ENCODE measurements around the gene E2F3.
"Not testable (repeated sequence)": the region's sequence is repeated elsewhere in the genome, so short reads cannot be mapped to it uniquely, and the experiment has no call there.

E2F3 gene

GRCh38 chr6:20511852-20512251, 110.2 kb downstream of the E2F3 start:
- no peak for ATAC-seq
- TF ChIP-seq ZC3H10 (CRISPR knock-in tag; IDR thresholded peaks at IDR 0.05) = no peak

GRCh38 chr6:20525208-20525607, 123.5 kb downstream of the E2F3 start:
- not testable (repeated sequence) for ATAC-seq

DNA sequence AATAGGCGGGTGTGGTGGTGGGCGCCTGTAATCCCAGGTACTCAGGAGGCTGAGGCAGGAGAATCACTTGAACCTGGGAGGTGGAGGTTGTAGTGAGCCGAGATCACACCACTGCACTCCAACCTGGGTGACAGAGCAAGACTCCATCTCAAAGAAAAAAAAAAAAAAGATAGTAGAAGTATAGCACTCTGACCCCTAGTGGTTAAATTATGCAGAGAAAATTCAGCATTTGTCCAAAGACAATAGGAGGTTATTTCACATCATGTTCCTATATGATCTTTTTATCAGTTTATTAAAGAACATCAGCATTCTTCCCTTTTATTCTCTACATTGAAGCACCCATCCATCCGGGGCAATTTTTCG, 127.4 kb downstream of the E2F3 start:
- peak; percentile 80 for ATAC-seq

DNA sequence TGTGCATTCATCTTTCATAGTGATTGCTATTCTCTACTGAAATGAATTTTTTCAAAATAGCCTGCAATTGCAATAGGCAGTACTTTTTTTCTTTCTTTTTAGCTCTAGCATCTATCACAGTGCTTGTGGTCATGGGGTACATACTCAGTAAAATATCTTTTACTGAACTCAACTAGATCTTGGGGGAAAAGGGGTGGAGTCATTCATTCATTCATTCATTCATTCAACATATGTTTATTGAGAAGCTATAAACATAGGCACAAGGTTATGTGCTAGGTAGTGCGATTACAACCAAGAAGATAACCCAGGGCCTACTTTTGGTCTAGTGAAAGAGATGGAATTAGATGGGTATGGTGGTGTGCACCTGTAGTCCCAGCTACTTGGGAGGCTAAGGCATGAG, 131.2 kb downstream of the E2F3 start:
- no peak for ATAC-seq
- TF ChIP-seq BACH2 (CRISPR knock-in tag; IDR thresholded peaks at IDR 0.05; ENCODE audit: borderline replicate concordance) (no peak), ZFP3 (CRISPR knock-in tag; IDR thresholded peaks at IDR 0.05) (no peak), OSR1 (CRISPR knock-in tag; IDR thresholded peaks at IDR 0.05) (no peak)

DNA sequence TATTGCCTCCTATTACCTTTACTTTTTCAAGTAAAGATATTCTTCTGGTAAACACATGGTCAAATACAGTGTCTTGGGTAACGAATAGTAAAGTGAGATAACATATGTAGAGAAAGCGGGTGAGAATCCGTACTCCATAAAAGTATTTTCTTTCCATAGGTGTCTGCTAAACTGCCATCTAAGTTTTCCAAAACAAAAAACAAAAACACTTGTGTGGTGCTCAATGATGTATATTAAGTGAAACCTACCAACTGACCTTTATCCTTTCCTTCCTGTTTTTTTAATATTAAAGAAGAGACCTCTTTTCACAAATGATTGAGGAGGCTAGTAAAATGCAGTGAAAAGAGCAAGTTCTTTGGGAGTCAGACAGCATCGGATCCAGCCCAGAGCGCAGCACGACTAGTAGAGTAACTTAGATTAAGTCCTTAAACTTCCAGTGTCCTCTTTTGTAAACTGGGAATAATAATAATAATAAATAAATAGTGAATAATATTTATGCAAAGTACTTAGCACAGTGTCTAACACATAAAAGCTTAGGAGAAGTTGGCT, 132.1 kb downstream of the E2F3 start:
- ATAC-seq = peak; percentile 21; the same call in 2 of the 3 replicates

GRCh38 chr6:20534295-20535262, 132.9 kb downstream of the E2F3 start, which contains the start of gene CDKAL1:
TSS of gene CDKAL1 (plus strand) at chr6:20534457. CDS start at chr6:20546351, 11,894 bp downstream.
- ATAC-seq = peak; percentile 93
- no peak for TF ChIP-seq OSR1 (CRISPR knock-in tag; IDR thresholded peaks at IDR 0.05)
- no peak for TF ChIP-seq SNAI2 (CRISPR knock-in tag; IDR thresholded peaks at IDR 0.05)
- TF ChIP-seq TSHZ2 (CRISPR knock-in tag; IDR thresholded peaks at IDR 0.05) = no peak
- TF ChIP-seq ESRRG (CRISPR knock-in tag; IDR thresholded peaks at IDR 0.05) = no peak
- TF ChIP-seq ZNF70 (CRISPR knock-in tag; IDR thresholded peaks at IDR 0.05) = no peak
- TF ChIP-seq, protein P1, sequence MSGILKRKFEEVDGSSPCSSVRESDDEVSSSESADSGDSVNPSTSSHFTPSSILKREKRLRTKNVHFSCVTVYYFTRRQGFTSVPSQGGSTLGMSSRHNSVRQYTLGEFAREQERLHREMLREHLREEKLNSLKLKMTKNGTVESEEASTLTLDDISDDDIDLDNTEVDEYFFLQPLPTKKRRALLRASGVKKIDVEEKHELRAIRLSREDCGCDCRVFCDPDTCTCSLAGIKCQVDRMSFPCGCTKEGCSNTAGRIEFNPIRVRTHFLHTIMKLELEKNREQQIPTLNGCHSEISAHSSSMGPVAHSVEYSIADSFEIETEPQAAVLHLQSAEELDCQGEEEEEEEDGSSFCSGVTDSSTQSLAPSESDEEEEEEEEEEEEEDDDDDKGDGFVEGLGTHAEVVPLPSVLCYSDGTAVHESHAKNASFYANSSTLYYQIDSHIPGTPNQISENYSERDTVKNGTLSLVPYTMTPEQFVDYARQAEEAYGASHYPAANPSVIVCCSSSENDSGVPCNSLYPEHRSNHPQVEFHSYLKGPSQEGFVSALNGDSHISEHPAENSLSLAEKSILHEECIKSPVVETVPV (CRISPR knock-in tag; IDR thresholded peaks at IDR 0.05) = no peak
- no peak for TF ChIP-seq ZFP30 (CRISPR knock-in tag; IDR thresholded peaks at IDR 0.05)
- TF ChIP-seq TOX (CRISPR knock-in tag; IDR thresholded peaks at IDR 0.05; ENCODE audit: borderline replicate concordance) = no peak

More for the DNA sequence above, 132.1 kb downstream of the E2F3 start:
- TF ChIP-seq ZNF8 (CRISPR knock-in tag; IDR thresholded peaks at IDR 0.05) (no peak), ZC3H10 (CRISPR knock-in tag; IDR thresholded peaks at IDR 0.05) (no peak), PPARA (CRISPR knock-in tag; IDR thresholded peaks at IDR 0.05; ENCODE audit: borderline replicate concordance) (no peak), OSR1 (CRISPR knock-in tag; IDR thresholded peaks at IDR 0.05) (no peak), ARNTL (CRISPR knock-in tag; IDR thresholded peaks at IDR 0.05; ENCODE audit: borderline replicate concordance, low read depth) (no peak), CSDC2 (CRISPR knock-in tag; IDR thresholded peaks at IDR 0.05) (no peak), BACH2 (CRISPR knock-in tag; IDR thresholded peaks at IDR 0.05; ENCODE audit: borderline replicate concordance) (no peak)
- TF ChIP-seq, protein P2, sequence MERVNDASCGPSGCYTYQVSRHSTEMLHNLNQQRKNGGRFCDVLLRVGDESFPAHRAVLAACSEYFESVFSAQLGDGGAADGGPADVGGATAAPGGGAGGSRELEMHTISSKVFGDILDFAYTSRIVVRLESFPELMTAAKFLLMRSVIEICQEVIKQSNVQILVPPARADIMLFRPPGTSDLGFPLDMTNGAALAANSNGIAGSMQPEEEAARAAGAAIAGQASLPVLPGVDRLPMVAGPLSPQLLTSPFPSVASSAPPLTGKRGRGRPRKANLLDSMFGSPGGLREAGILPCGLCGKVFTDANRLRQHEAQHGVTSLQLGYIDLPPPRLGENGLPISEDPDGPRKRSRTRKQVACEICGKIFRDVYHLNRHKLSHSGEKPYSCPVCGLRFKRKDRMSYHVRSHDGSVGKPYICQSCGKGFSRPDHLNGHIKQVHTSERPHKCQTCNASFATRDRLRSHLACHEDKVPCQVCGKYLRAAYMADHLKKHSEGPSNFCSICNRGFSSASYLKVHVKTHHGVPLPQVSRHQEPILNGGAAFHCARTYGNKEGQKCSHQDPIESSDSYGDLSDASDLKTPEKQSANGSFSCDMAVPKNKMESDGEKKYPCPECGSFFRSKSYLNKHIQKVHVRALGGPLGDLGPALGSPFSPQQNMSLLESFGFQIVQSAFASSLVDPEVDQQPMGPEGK (CRISPR knock-in tag; IDR thresholded peaks at IDR 0.05; ENCODE audit: borderline replicate concordance) = no peak
- TF ChIP-seq, protein P3, sequence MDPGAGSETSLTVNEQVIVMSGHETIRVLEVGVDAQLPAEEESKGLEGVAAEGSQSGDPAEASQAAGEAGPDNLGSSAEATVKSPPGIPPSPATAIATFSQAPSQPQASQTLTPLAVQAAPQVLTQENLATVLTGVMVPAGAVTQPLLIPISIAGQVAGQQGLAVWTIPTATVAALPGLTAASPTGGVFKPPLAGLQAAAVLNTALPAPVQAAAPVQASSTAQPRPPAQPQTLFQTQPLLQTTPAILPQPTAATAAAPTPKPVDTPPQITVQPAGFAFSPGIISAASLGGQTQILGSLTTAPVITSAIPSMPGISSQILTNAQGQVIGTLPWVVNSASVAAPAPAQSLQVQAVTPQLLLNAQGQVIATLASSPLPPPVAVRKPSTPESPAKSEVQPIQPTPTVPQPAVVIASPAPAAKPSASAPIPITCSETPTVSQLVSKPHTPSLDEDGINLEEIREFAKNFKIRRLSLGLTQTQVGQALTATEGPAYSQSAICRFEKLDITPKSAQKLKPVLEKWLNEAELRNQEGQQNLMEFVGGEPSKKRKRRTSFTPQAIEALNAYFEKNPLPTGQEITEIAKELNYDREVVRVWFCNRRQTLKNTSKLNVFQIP (CRISPR knock-in tag; IDR thresholded peaks at IDR 0.05; ENCODE audit: borderline replicate concordance, low read depth) = no peak
